Activated gamma-delta T cell treated with Interleukin-2 at 50 U/mL for 16 hours (primary cell): ENCODE results near the gene XCL1.
A peak's percentile ranks its signal among the peaks of the same experiment; 100 is the strongest.
"Not testable (repeated sequence)": the region's sequence is repeated elsewhere in the genome, so short reads cannot be mapped to it uniquely, and the experiment has no call there.

Source experiments
- DNase-seq: peaks from one replicate; pipeline ENCODE4 v3.0.0-alpha.2; 2020

The XCL1 gene

DNA sequence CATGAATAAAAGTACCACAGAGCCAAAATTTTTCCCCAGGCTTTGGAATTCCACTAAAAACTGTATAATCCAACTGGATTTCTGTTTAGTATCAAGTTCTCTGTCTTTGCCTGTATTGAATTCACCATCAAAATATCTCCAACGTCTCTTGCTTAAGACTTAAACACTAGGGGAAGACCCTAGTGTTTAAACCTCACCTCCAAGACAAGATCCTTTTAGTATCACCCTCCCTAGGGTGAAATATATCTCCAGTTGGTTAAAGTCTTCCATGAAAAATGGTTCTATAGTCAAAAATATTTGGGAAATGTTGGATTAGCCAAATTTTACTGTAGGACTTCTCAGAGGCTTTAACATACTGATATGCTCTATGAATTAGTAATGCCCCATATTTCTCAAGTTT is 8.1 kb upstream of the XCL1 start:
- DNase-seq = no peak

GRCh38 chr1:168570652-168571051 is 5.8 kb upstream of the XCL1 start:
- no peak for DNase-seq

DNA sequence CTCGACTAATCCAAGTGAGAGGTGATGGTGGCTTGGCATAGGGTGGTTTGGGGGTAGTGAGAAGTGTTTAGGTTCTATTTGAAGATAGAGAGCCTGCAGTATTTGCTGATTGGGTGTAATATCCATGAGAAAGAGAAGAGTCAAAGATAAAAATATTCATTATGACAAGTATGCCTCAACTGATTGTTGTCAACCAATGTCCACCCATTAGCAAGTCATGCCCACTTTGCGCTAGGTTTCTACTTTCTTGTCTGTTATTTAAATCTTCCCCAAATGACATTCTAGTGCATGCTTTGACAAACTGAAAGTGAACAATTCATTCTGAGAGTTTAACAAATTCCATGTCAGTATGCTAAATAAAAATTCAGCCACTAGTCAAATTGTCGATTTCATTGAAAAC is 3.8 kb upstream of the XCL1 start:
- DNase-seq = no peak

GRCh38 chr1:168574234-168574633 is 2.2 kb upstream of the XCL1 start:
- DNase-seq = not testable (repeated sequence)

GRCh38 chr1:168578531-168579185 is 2.3 kb downstream of the XCL1 start:
- not testable (repeated sequence) for DNase-seq

GRCh38 chr1:168580290-168580689 is 3.9 kb downstream of the XCL1 start:
- DNase-seq = not testable (repeated sequence)

GRCh38 chr1:168580991-168581390 is 4.6 kb downstream of the XCL1 start:
- not testable (repeated sequence) for DNase-seq

- no peak for DNase-seq
These were observed 5.6 kb downstream of the XCL1 start for GRCh38 chr1:168581817-168582572.

DNA sequence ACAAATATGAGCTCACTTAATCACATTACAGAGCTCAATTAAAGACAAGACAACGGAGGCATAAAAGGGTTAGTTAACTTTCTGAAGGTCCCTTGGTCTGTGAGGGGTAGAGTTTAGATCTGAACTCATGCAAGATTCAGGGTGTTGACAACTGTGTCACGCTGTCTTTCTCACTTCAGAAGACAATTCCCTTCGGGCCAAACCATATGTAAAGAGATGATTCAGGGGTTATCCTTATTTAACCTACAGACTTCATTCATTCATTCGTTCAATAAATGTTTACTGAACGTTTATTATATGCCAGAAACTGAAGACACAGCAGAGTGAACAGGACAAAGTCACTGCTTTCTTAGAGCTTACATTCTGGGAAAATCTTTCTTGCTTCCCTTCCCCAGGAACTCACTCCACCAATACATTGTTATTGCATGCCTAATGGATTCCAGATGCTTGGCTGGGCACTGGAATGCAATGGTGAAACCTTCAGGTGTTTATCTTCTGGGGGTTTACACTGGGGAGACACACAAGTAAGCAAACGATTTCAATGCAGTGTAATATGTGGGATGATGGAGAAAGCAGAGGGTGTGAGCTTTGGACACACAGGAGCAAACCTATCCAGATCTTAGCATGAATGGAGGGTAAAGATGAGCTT is 6.4 kb downstream of the XCL1 start:
- DNase-seq = no peak

- no peak for DNase-seq
These were observed 7.2 kb downstream of the XCL1 start for GRCh38 chr1:168583571-168583970.

- no peak for DNase-seq
These were observed 8.8 kb downstream of the XCL1 start for GRCh38 chr1:168585191-168585590.

DNA sequence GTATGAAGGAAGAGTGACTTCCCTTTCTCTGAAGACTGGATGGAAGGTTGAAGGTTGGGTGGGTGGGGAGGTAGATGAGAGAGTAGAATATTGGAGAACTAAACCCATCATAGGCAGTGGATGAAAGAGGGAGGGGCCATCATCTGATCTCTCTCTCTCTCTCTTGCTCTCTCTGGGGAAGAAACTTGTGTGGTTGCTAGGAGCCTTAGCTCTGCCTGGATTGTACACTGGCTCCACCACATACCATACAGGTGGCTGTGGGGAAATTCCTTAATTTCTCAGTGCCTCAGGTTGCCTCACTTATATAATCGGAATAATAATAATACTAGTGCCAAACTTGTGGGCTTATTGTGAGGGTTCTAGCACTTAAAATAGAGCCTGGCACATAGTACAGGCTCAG is 9.5 kb downstream of the XCL1 start:
- DNase-seq = no peak

- DNase-seq = no peak
These were observed 12.8 kb downstream of the XCL1 start for GRCh38 chr1:168589167-168589566.

DNA sequence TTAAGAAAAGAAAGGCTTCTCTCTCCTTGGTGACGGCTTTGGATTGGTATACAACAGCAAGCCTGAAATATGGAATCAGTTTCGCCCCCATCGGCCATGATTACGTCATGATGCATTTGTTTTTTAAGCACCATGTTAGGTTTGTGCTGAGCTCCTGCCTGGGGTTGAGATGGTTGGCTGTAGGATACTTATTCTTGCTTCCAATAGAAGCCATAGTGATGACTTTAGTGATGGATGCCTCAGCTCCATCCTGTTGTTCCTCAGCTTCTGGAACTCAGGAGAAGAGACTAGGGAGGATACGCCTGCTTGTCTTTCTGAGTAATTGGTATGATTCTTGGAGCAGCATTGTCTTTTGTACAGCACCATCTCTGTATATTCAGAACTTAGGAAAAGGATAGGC is 14.7 kb downstream of the XCL1 start:
- DNase-seq = no peak

DNA sequence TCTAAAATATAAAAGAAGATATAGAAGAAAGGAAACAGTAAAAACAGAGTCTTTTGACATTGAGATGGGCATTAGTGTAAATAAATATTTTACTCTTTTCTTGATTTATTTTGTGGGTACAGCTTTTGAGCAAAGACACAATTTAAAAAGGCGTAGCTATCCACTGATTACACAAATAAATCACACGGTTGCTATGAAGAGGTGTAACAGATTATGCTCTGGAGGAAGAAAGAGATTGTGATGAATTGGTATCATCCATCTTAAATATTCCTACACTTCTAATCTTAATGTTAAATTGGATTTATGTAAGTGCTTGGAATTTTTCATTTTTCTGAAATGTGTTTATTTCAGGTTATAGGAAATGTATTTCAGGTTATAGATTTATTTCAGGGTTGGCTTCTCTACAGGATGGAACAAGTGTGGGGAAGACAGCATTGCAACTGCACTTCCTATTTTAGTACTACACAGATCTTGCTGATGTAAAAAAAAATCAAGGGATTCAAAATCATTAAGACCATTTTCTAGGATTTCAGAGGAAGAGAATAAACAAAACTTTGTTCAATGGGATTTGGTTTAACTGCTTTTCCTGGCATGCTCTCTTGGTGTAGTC is 15.3 kb downstream of the XCL1 start:
- no peak for DNase-seq

DNA sequence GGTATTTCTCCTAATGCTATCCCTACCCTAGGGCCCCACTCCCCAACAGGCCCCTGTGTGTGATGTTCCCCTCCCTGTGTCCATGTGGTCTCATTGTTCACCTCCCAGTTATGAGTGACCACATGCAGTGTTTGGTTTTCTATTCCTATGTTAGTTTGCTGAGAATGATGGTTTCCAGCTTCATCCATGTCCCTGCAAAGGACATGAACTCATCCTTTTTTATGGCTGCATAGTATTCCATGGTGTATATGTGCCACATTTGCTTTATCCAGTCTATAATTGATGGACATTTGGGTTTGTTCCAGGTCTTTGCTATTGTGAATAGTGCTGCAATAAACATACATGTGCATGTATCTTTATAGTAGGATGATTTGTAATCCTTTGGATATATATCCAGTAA is 19.0 kb downstream of the XCL1 start:
- not testable (repeated sequence) for DNase-seq

DNA sequence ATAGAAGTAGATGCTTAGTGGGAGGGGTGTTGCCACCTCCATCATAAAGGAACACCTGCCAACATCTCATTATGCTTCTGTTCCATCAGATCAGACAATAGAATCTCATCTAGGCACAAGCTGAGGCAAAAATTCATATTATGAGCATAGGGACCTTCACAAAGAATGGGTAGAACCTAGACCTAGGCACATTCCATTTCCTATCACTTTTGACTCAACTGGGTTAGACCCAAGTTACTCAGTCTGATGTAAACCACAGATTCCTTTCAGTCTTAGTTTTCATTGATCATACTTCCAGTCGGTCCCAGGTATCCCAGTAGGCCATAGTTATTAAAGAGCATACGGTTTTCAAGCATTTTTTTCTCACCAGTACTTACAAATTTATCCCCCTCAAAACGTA is 21.7 kb downstream of the XCL1 start:
- DNase-seq = no peak

GRCh38 chr1:168598892-168599291 is 22.5 kb downstream of the XCL1 start:
- DNase-seq = no peak

GRCh38 chr1:168599641-168600040 is 23.2 kb downstream of the XCL1 start:
- DNase-seq = no peak

GRCh38 chr1:168601051-168601450 is 24.6 kb downstream of the XCL1 start:
- DNase-seq = no peak

DNA sequence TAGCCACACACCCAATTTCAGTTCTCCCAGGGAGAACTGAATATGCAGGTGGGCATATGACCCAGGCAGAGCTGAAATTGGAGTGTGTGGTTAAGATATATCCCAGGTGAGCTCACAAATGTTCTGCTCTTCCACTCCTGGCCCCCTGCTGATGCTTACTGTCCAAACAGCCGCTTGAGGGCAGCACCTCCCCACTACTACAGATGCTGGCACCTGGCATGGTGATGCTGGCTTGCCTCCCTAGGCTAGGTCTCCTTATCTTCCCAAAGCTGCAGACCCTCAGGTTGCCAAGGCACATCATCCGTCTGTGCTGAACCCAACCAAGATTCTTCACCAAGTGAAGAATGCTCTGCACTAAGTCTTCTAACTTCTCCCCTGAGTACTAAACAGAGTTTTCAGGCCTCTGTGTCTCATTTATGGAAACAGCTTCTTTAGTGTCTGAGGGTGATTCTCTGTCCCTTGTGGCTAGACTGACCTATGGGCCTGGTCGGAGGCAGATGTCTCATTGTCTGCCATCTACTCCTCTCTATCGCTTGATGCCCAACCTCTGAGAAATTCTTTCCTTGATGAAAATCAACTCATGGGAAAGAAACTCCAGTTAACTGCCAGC is 27.2 kb downstream of the XCL1 start:
- peak; percentile 62 for DNase-seq

DNA sequence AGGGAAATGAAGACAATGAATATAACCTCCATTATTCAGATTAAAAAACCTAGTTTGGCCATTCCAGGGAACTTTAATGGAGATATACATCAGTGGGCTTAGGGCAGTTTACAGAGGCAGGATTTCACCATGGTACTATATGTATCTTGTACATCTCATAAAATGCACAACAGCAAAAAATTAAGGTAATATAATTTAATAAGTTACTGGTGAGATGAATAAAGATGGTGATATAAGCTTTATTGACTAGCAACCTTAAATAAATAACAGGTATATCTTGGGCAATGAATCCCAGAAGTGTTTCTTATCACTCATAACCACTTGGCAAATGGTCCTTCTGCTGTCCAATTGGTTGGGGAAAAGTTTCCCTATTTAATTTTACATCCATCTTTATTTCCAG is 29.0 kb downstream of the XCL1 start:
- no peak for DNase-seq

DNA sequence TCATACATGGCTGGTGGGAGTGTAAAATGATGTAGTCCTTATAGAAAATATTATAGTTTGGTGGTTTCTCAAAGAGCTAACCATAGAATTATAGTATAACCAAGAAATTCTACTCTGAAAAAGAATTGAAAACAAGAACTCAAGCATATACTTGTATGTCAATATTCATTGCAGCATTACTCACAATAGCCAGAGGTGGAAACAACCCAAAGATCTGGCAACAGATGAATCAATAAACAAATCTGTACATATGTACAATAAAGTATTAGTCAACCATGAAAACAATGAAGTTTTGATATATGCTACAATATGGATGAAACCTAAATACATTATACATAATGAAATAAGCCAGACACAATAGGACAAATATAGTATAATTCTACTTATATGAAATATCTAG is 29.7 kb downstream of the XCL1 start:
- DNase-seq = no peak
